Suppressor macrophage treated with lipopolysaccharide for 1 hour (primary cell): ENCODE measurements around the gene TXNDC2.
"Not testable (repeated sequence)": the region's sequence is repeated elsewhere in the genome, so short reads cannot be mapped to it uniquely, and the experiment has no call there.

Experiments
- DNase-seq, 3 donors: peaks; one replicate each; pipeline ENCODE4 v3.0.0-alpha.2; 2020 to 2022

Gene TXNDC2

DNA sequence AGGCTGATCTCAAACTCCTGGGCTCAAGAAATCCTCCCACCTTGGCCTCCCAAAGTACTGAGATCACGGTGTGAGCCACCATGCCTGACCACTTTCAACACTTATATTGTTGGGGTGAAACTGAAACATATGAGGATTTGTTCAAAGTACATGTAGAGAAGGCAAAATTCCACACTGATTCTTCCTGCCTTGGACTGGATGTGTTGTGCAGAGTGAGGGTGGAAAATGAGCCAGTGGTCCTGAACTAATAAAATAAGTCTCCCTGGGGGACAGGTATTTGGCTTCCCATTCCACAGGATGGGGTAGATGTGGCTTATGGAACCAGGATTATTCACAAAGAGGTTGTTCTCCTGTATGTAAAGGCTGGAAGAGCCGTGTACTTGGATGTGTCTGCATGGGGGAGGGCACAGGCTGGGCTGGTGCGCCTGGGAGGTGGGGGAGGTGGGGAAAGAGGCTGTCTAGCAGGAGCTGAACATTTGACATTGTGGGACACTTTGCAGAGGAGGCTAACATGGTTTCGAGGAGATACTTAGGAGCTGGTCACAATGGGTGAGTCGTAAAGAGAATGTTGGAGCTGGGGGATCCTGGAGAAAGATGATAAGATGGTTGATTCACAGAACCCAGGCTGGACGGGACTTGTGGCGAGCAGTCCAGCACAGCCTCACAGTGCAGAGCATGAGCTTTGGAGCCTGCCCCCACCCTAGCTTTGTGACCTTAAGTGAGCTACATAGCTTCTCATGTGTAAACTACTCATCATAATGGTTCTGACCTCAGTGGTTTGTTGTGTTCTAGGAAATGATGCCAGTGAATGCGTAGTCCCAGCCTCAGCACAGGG lies at the start of gene TXNDC2:
TXNDC2 (plus strand) TSS at position 804 of the 835 bp plus-strand sequence. CDS start 708 bp downstream, outside the sequence.
- DNase-seq, result no peak

DNA sequence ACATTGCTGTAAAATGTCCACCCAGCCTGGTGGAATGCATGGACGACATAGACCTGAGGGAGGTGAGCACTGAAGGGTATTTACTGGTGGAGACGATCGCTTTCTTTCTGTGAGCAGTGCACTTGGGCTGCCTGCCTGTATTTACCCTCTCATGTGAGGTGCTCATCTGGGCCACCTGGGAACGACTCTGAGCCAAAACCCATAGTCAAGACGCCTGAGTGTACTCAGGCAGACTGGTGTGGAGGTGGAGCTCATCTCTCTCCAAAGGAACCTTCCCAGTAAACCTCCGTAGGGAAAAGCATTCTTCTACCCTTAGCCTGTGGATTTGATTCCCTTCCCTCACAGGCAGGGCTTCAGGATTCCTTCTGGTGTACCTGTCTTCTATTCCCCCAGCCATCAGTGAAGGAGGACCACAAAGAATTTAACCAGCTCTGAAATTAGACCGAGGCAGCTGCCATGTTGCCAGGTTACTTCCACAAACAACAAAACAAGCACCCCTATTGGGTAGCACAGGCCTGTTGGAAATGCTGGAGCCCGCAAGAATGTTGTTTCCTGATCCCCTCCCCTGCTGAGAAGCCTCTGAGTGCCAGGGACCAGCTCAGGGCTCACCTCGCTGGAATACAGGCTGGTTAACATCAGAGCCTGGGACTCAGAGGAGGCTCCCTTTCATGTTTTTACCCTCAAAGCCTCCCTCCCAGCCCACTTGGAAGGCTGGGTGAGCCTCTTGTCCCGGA lies 47.5 kb upstream of the TXNDC2 start:
- no peak for DNase-seq

- no peak for DNase-seq
These were observed 46.6 kb upstream of the TXNDC2 start for GRCh38 chr18:9839211-9839610.

DNA sequence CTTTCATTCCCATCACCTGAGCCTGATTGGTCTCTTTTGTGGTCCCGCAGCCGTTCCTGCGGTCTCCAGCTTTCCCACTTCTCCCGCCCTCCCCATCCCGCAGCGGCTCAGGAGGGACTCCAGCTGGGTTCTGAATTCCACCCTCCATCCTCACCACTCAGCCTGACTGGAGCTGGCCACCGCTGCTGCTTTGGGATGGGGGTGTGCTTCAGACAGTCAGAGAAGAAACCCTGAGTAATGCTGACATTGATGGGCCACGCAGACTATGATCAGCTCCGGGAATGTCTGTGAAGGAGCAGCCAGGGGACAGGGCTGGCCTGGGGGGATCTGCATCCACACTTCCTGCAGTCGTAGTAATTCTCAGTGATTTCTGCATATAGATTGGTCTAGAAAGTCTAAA lies 45.9 kb upstream of the TXNDC2 start:
- DNase-seq, result no peak

- DNase-seq, result no peak
These were observed 44.0 kb upstream of the TXNDC2 start for GRCh38 chr18:9841752-9842151.

DNA sequence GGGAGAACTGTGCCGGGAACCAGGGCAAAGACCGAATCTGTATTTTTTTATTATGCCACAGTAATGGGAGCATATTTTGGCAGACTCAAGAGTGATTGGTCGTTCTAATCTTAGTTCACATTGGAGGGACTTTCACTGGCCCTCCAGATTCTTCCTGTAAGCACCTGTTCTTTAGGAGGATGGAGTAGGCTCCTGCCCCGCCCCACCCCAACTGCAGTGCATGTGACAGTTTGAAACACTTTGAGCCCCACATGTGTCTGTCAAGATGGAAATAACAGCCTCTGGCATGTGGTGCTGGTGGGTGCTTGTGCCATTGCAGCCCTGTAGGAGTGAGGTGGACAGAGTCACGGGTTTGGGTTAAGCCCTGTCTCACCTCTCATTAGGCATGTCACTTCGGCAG lies 43.3 kb upstream of the TXNDC2 start:
- DNase-seq, result no peak

GRCh38 chr18:9845256-9845655 lies 40.5 kb upstream of the TXNDC2 start:
- DNase-seq, result no peak

- DNase-seq, result no peak
These were observed 39.4 kb upstream of the TXNDC2 start for GRCh38 chr18:9846162-9846925.

- DNase-seq, result no peak
These were observed 37.4 kb upstream of the TXNDC2 start for GRCh38 chr18:9848170-9848879.

DNA sequence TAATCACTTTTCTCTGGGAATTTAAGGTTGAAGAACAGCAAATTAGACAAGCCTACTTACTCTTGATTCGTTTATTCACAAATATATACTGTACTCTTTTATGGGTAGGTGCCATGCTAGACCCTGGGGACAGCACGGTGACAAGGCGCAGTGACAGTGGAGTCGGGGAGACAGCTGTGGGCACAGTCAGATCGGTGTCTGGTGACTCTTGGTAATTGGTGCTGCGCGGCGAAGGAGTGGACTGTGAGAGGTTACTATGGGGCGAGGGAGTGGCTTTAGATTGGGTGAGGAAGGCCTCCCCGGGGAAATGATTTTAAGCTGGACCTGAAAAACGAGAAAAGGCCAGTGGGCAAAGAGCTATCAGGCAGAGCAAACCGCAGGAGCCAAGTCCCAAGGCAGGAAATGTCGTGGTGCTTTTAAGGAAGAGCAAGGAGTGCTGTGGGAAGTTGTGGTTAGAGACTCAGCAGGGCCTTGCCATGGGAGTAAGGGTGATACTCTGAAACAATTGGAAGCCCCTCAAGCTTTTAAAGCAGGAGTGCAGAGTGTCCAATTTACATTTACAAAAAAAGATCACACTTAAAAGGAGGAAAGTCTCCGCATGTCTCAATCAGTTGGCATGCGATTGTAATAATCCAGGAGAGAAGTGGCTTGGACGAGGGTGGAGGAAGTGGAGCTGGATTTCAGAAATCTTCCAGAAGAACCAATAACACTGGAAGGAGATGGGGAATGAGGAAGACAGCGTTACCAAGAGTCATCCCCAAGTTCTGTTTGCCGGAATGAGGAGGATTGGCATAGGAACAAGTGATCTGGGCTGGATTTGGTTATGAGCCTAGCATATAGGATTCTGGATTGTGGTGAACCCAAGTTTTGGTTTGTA lies 36.1 kb upstream of the TXNDC2 start:
- DNase-seq, result peak; percentile 85 to 91 (median 88)

DNA sequence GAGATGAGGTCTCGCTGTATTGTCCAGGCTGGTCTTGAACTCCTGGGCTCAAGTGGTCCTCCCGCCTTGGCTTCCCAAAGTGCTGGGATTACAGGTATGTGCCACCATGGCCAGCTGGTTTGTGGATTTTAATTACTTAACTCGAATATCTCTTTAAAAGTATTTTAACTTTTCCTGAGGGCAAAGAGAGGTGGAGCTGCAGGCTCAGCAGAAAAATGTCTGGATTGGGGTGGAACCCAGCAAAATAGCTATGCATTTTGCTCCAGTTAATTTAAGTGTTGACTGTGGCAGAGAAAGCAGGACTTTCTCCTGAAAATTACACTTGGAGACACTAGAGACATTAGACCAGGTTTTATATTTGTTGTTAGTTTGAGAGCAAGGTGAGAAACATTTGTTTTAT lies 35.5 kb upstream of the TXNDC2 start:
- DNase-seq, result no peak

DNA sequence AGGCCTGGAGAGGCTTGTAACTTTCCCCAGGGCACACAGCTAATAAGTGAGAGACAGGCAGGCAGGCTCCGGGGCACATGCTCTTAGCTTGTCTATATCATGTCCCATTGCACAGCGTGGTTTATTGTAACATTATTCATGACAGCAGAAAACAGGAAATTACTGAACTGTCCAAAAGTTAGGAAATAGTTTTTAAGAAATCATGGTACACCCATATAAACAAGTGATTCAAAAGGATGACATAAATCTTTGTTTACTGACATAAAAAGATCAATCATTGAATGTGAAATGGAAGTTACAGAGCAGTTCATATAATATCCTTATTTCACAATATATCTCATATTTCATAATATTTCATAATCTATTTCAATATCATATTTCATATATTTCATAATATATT lies 34.3 kb upstream of the TXNDC2 start:
- peak; percentile 68 to 91 (median 88) for DNase-seq

GRCh38 chr18:9852266-9853081 lies 33.3 kb upstream of the TXNDC2 start:
- DNase-seq, result no peak

GRCh38 chr18:9854801-9855676 lies 30.7 kb upstream of the TXNDC2 start:
- no peak for DNase-seq

DNA sequence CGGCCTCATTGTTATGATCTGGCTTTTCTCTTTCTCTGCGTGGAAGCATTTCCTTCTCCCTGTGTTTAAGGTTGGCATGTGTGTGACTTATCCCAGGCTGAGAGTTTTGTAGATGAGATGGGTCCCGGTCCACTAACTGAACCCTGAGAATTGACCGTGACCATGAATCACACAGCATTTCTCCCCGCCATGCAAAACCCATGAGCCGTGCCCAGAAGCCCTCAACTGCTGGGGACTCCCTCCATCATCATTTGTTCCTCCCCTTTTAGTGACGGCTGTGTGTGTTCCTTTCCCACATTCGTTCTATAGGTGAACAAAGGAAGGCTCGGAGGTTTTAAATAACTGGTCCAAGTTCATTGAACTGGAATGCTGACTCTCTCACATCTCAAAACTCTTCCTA lies 30.1 kb upstream of the TXNDC2 start:
- no peak for DNase-seq

GRCh38 chr18:9856092-9856491 lies 29.7 kb upstream of the TXNDC2 start:
- peak in 1 of 3 donors; percentile 25 for DNase-seq

DNA sequence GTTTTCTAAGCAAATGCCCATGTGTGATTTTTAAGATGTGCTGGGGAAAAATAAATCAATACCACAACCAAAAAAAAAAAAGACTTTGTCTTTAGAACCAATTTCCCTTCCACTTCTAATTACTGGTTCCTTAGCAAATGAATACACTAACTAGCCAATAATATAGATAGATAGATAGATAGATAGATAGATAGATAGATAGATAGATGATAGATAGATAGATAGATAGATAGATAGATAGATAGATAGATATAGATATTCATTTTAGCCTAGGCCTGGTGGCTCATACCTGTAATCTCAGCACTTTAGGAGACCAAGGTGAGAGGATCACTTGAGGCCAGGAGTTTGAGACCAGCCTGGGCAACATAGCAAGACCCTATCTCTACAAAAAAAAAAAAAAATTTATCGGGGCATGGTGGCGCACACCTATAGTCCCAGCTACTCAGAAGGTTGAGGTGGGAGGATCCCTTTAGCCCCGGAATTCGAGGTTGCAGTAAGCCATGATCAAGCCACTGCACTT lies 28.2 kb upstream of the TXNDC2 start:
- DNase-seq, result not testable (repeated sequence)

DNA sequence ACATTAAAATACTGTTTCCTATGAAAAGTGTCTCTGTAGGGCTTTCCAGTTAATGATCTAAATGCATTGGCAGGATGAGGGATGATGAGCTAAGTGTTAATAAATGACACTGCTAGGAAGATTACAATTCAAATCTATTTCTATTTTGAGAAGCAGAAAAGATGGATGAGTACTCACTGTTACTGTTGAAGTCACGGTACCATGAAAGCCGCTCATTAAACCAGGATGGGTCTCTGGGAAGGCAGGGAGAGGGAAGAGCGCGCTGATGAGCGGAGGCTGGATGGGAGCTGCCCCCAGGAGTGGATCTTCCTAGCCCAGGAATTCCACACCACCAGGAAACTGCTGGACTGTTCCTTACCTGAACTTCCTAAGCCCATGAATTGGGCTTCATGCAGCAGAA lies 27.1 kb upstream of the TXNDC2 start:
- DNase-seq, result no peak

GRCh38 chr18:9859232-9859631 lies 26.5 kb upstream of the TXNDC2 start:
- DNase-seq, result no peak

GRCh38 chr18:9860682-9861081 lies 25.1 kb upstream of the TXNDC2 start:
- no peak for DNase-seq
